H1 (cell line): ENCODE data around the gene SBK1. TPM values are rescaled to one million over a fixed set of nuclear protein-coding genes. Genes with fewer than 3 reads are reported as not detected.

ENCODE experiments used
- CTCF ChIA-PET: fragments of 300-600 bp; sonication (Branson Sonifier 250); formaldehyde crosslinking; loops from one replicate; lab custom pipeline; 2021; ENCODE audit not compliant: partially characterized antibody; lab: Charles Lee
- POLR2A ChIA-PET: fragments of 300-600 bp; sonication (Branson Sonifier 250); formaldehyde crosslinking; loops from one replicate; lab custom pipeline; 2021; ENCODE audit warnings: inconsistent platforms; ENCODE audit not compliant: partially characterized antibody; lab: Charles Lee
- DNase-seq, 2 experiments: peaks; one replicate each; pipeline versions ENCODE4 v3.0.0 to v3.0.0-alpha.2; 2010 to 2022; ENCODE audit warnings: low spot score in 2 of 2, low read depth in 1 of 2, mixed read lengths in 1 of 2
- FAIRE-seq: peaks from 2 replicates; lab custom pipeline; 2011; peaks lifted over from hg19 to GRCh38; lab: Jason Lieb, UNC
- H2AFZ ChIP-seq: 2 replicates; pipeline ENCODE4 v1.8.1; 2012; ENCODE audit warnings: low read length, inconsistent platforms
- H2AK5ac ChIP-seq: 2 replicates; pipeline ENCODE4 v1.6.1; 2013; ENCODE audit warnings: low read depth, low read length
- H2BK120ac ChIP-seq: replicated peaks from 2 replicates; pipeline ENCODE3; 2013; ENCODE audit warnings: low read depth, low read length, inconsistent platforms
- H2BK12ac ChIP-seq: 2 replicates; pipeline ENCODE4 v1.6.1; 2013; ENCODE audit warnings: low read depth, low read length
- H2BK15ac ChIP-seq: 2 replicates; pipeline ENCODE4 v1.6.1; 2013; ENCODE audit warnings: low read length
- H2BK20ac ChIP-seq: 2 replicates; pipeline ENCODE4 v1.6.1; 2013; ENCODE audit warnings: low read length
- H2BK5ac ChIP-seq: 2 replicates; pipeline ENCODE4 v1.6.1; 2013; ENCODE audit warnings: low read depth, low read length
- H3K14ac ChIP-seq: 2 replicates; pipeline ENCODE4 v1.6.1; 2013; ENCODE audit warnings: inconsistent platforms; ENCODE audit not compliant: insufficient read length
- H3K18ac ChIP-seq: 2 replicates; pipeline ENCODE4 v1.6.1; 2013; ENCODE audit warnings: low read length; ENCODE audit errors: extremely low read depth
- H3K23ac ChIP-seq: 2 replicates; pipeline ENCODE4 v1.6.1; 2013; ENCODE audit warnings: inconsistent platforms; ENCODE audit not compliant: insufficient read length
- H3K23me2 ChIP-seq: 2 replicates; pipeline ENCODE4 v1.6.1; 2013; ENCODE audit warnings: low read depth, low read length
- H3K27ac ChIP-seq: 2 replicates; pipeline ENCODE4 v1.6.1; 2011; ENCODE audit warnings: low read depth, low read length, inconsistent platforms
- H3K27me3 ChIP-seq, 4 experiments: replicated peaks in 1 of 4; 1 replicate in 1 of 4; 2 replicates in 3 of 4; pipeline versions ENCODE4 v1.6.1 to v1.8.1; 2011 to 2013; ENCODE audit warnings: low read length in 3 of 4, mild to moderate bottlenecking in 3 of 4, inconsistent platforms in 2 of 4, mixed read lengths in 2 of 4, moderate library complexity in 1 of 4; ENCODE audit not compliant: control insufficient read depth in 3 of 4, insufficient read depth in 3 of 4; ENCODE audit errors: extremely low read depth in 1 of 4
- H3K36me3 ChIP-seq, 4 experiments: 2 replicates each; pipeline versions ENCODE4 v1.6.1 to v1.8.1; 2011 to 2013; ENCODE audit warnings: mild to moderate bottlenecking in 4 of 4, low read length in 3 of 4, moderate library complexity in 2 of 4, control low read depth in 1 of 4, inconsistent platforms in 1 of 4; ENCODE audit not compliant: insufficient read depth in 4 of 4, control insufficient read depth in 2 of 4
- H3K4ac ChIP-seq: replicated peaks from 2 replicates; pipeline ENCODE3; 2013; ENCODE audit warnings: low read length, low read depth, mixed read lengths, inconsistent platforms; ENCODE audit not compliant: insufficient read length
- H3K4me1 ChIP-seq, 4 experiments: replicated peaks in 1 of 4; 1 replicate in 1 of 4; 2 replicates in 3 of 4; pipeline versions ENCODE4 v1.6.1 to v1.8.1; 2011 to 2013; ENCODE audit warnings: low read length in 3 of 4, inconsistent platforms in 2 of 4, mixed read lengths in 1 of 4; ENCODE audit not compliant: insufficient read depth in 4 of 4, control insufficient read depth in 3 of 4
- H3K4me2 ChIP-seq, 2 experiments: 2 replicates each; pipeline versions ENCODE4 v1.6.1 to v1.8.1; 2011 to 2013; ENCODE audit warnings: low read depth in 2 of 2, low read length in 2 of 2, control low read depth in 1 of 2, inconsistent platforms in 1 of 2, mild to moderate bottlenecking in 1 of 2; ENCODE audit not compliant: insufficient read depth in 1 of 2
- H3K4me3 ChIP-seq, 4 experiments: fragments of 200-600, 300-600 bp in 1 of 4; sonication (generic), shearing (Covaris generic), sonication (Bioruptor Twin) in 1 of 4; 2 replicates each; pipeline versions ENCODE4 v1.5.1 to v1.8.1; 2011 to 2016; ENCODE audit warnings: low read length in 4 of 4, low read depth in 3 of 4, control low read depth in 2 of 4, inconsistent platforms in 2 of 4, mild to moderate bottlenecking in 2 of 4, mixed read lengths in 1 of 4, moderate library complexity in 1 of 4; ENCODE audit not compliant: insufficient read depth in 2 of 4; ENCODE audit errors: extremely low read depth in 1 of 4
- H3K56ac ChIP-seq: replicated peaks from 2 replicates; pipeline ENCODE3; 2013; ENCODE audit warnings: low read depth, mild to moderate bottlenecking, mixed read lengths, low read length, inconsistent platforms; ENCODE audit not compliant: insufficient read length
- H3K79me1 ChIP-seq: 2 replicates; pipeline ENCODE4 v1.6.1; 2013; ENCODE audit warnings: low read depth, low read length, control low read depth
- H3K79me2 ChIP-seq, 2 experiments: 2 replicates each; pipeline versions ENCODE4 v1.6.1 to v1.8.1; 2012 to 2013; ENCODE audit warnings: low read length in 2 of 2, mild to moderate bottlenecking in 2 of 2, inconsistent platforms in 1 of 2; ENCODE audit not compliant: insufficient read depth in 2 of 2, control insufficient read depth in 1 of 2
- H3K9ac ChIP-seq, 4 experiments: replicated peaks in 1 of 4; 1 replicate in 1 of 4; 2 replicates in 3 of 4; pipeline versions ENCODE4 v1.6.1 to v1.8.1; 2011 to 2013; ENCODE audit warnings: low read depth in 3 of 4, low read length in 3 of 4, control low read depth in 2 of 4, mild to moderate bottlenecking in 2 of 4, moderate library complexity in 2 of 4, inconsistent platforms in 1 of 4; ENCODE audit errors: extremely low read depth in 1 of 4
- H3K9me3 ChIP-seq, 2 experiments: 2 replicates each; pipeline versions ENCODE4 v1.6.1 to v1.8.1; 2012 to 2013; ENCODE audit warnings: mild to moderate bottlenecking in 2 of 2, moderate library complexity in 2 of 2, control low read depth in 1 of 2, inconsistent platforms in 1 of 2, low read depth in 1 of 2, low read length in 1 of 2, mixed read lengths in 1 of 2; ENCODE audit not compliant: insufficient read depth in 2 of 2
- H4K20me1 ChIP-seq, 2 experiments: replicated peaks in 1 of 2; 2 replicates each; pipeline versions ENCODE3 to v1.8.1; 2011 to 2013; ENCODE audit warnings: inconsistent platforms in 2 of 2, low read length in 2 of 2, mild to moderate bottlenecking in 1 of 2; ENCODE audit not compliant: insufficient read depth in 2 of 2, control insufficient read depth in 1 of 2
- H4K5ac ChIP-seq: 2 replicates; pipeline ENCODE4 v1.6.1; 2013; ENCODE audit warnings: low read length, low read depth, mixed read lengths, inconsistent platforms; ENCODE audit not compliant: insufficient read length
- H4K8ac ChIP-seq: 2 replicates; pipeline ENCODE4 v1.8.0; 2013; ENCODE audit warnings: mild to moderate bottlenecking, moderate library complexity, low read length, inconsistent platforms; ENCODE audit not compliant: insufficient read depth; ENCODE audit errors: extremely low read depth
- H4K91ac ChIP-seq: replicated peaks from 2 replicates; pipeline ENCODE3; 2013; ENCODE audit warnings: low read length, mixed read lengths, inconsistent platforms; ENCODE audit not compliant: insufficient read length
- ASH2L ChIP-seq: fragments of 200-600, 300-600 bp; sonication (generic); IDR thresholded peaks from one replicate; pipeline ENCODE4 v1.7.1; 2017; ENCODE audit warnings: low read length
- ATF2 ChIP-seq: IDR thresholded peaks from 2 replicates; pipeline ENCODE4 v1.6.1; 2012; ENCODE audit warnings: low read length, inconsistent platforms
- CHD2 ChIP-seq: IDR thresholded peaks from 2 replicates; pipeline ENCODE4 v1.6.1; 2012; ENCODE audit warnings: low read length, improper control_type of control experiment
- EZH2 ChIP-seq: fragments of 200-600 bp; sonication (generic); IDR thresholded peaks from 2 replicates; pipeline ENCODE4 v1.7.1; 2012; ENCODE audit warnings: low read depth, mild to moderate bottlenecking, moderate library complexity, low read length, inconsistent platforms; ENCODE audit not compliant: severe bottlenecking
- HDAC6 ChIP-seq: IDR thresholded peaks from one replicate; pipeline ENCODE4 v1.7.1; 2012; ENCODE audit warnings: low read depth, mild to moderate bottlenecking, inconsistent platforms, low read length, moderate library complexity
- KDM4A ChIP-seq: IDR thresholded peaks from one replicate; pipeline ENCODE4 v1.7.1; 2012; ENCODE audit warnings: low read depth, mild to moderate bottlenecking, moderate library complexity, low read length, inconsistent platforms; ENCODE audit not compliant: severe bottlenecking
- POLR2A ChIP-seq, 2 experiments: IDR thresholded peaks; 1 replicate in 1 of 2; 2 replicates in 1 of 2; pipeline ENCODE4 v1.6.1; 2011; ENCODE audit warnings: low read depth in 2 of 2, low read length in 2 of 2, mild to moderate bottlenecking in 2 of 2; ENCODE audit errors: control extremely low read depth in 1 of 2
- SIRT6 ChIP-seq: IDR thresholded peaks from one replicate; pipeline ENCODE4 v1.7.1; 2012; ENCODE audit warnings: low read length, inconsistent platforms
- SIX5 ChIP-seq: IDR thresholded peaks from 2 replicates; pipeline ENCODE4 v1.6.1; 2011; ENCODE audit warnings: mild to moderate bottlenecking, low read depth, low read length
- SP4 ChIP-seq: IDR thresholded peaks from 2 replicates; pipeline ENCODE4 v1.6.1; 2012; ENCODE audit warnings: low read length, inconsistent platforms
- WGBS, 2 experiments: shearing (Covaris generic) in 1 of 2; methylation state at CpG; one replicate each; pipeline versions ENCODE4 v1.1.6 to v1.1.7; 2013 to 2015; ENCODE audit warnings: low lambda C conversion rate in 2 of 2, mixed read lengths in 2 of 2, inconsistent platforms in 1 of 2, low coverage in 1 of 2, missing lambda C conversion rate in 1 of 2; ENCODE audit not compliant: insufficient replicate concordance in 2 of 2, insufficient coverage in 1 of 2, insufficient read length in 1 of 2; ENCODE audit errors: extremely low coverage in 1 of 2, missing lambda C conversion rate in 1 of 2; 5-methylcytosine and 5-hydroxymethylcytosine counted together
- polyA plus RNA-seq, 7 experiments: library from polyadenylated mRNA; depleted of rRNA in 3 of 7; stranded (reverse) in 5 of 7; unstranded in 2 of 7; fragments of >200 nt in 5 of 7; fragments of 200-250 nt in 2 of 7; gene quantifications; 1 replicate in 5 of 7; 2 replicates in 1 of 7; 4 replicates in 1 of 7; pipeline versions ENCODE4 v1.2.1 to v1.2.3, GENCODE V29; 2011 to 2013; ENCODE audit warnings: missing spikeins in 2 of 7, mixed read lengths in 2 of 7
- total RNA-seq: library from RNA; stranded (reverse); fragmentation: NEBNext Ultra II Directional; extraction: Animal tissue kit (Norgen Biotek cat#: 25700); gene quantifications from 2 replicates; pipeline ENCODE4 v1.2.1, GENCODE V29; 2021

The SBK1 gene
- total and polyA plus RNA-seq, 2 of the 8 experiments (the other 6 are each of a cell fraction or from before 2014, with no cell fraction given) = 18.2 to 73.9 TPM

GRCh38 chr16:28297308-28297707, 5.0 kb downstream of the SBK1 start:
- Histone ChIP-seq H3K23me2 (peaks cover 7% of the 10 kb centered on the region), H3K23ac (no peak overlapping the region), H2BK120ac (no peak overlapping the region), H3K4me3 (0 out of 8 replicates have a peak overlapping the region, but pooled peaks of 1 of the 4 experiments have one; percentile 3), H4K20me1 (peaks cover 38 to 49% of the 10 kb centered on the region in 2 experiments), H2AK5ac (no peak overlapping the region), H3K9me3 (no peaks in the 10 kb centered on the region), H3K4me2 (no peak overlapping the region), H3K56ac (no peak overlapping the region), H3K36me3 (peaks cover 0 to 8% (median 2%) of the 10 kb centered on the region in 4 experiments; a peak in 2 of 8 replicates), H3K4ac (no peak overlapping the region), H3K27ac (no peak overlapping the region), H2BK12ac (no peak overlapping the region), H3K18ac (no peak overlapping the region), H3K79me1 (peaks cover 37% of the 10 kb centered on the region), H4K5ac (no peak overlapping the region), H3K4me1 (peaks cover 6 to 37% (median 22%) of the 10 kb centered on the region in 4 experiments), H3K14ac (no peak overlapping the region), H4K8ac (peak overlapping the region; percentile 4; the same call in 1 of the 2 replicates), H2BK20ac (no peak overlapping the region), H2AFZ (no peak overlapping the region), H2BK15ac (no peak overlapping the region), H3K9ac (no peak overlapping the region), H2BK5ac (no peak overlapping the region), H4K91ac (no peak overlapping the region), H3K79me2 (peaks cover 10 to 92% of the 10 kb centered on the region in 2 experiments), H3K27me3 (no peaks in the 10 kb centered on the region)
- CTCF ChIA-PET = interaction anchor here (1.0 to 4.4 kb wide), 7 partner anchors 15 to 26 kb away, joined by 3 to 32 read pairs (median 15); no protein-coding TSS in a partner anchor
- POLR2A ChIA-PET = interaction anchor here (0.6 to 5.1 kb wide), 7 partner anchors 9 to 125 kb away, joined by 3 to 22 read pairs (median 4); no protein-coding TSS in a partner anchor
- DNase-seq (no peak), FAIRE-seq (no peak)
- TF ChIP-seq SP4 = no peak
- TF ChIP-seq SIX5 = no peak
- TF ChIP-seq KDM4A = no peak
- TF ChIP-seq SIRT6 = no peak
- TF ChIP-seq ASH2L = no peak
- TF ChIP-seq CHD2 = no peak
- no peak for TF ChIP-seq POLR2A (IDR thresholded peaks at IDR 0.05; ENCODE audit: control extremely low read depth in 1 of 2, low read depth in 2 of 2, low read length in 2 of 2)
- TF ChIP-seq ATF2 = no peak
- TF ChIP-seq EZH2 = no peak
- TF ChIP-seq HDAC6 = no peak
- 89% methylated on average over 2 of the region's 2 CpGs; no CpG with 5 or more reads in 1 of the 2 experiments for WGBS, 2 experiments
